Choroid plexus epithelial cell (primary cell): Measurements from ENCODE around the gene TBXAS1.
"Not testable (repeated sequence)": the region's sequence is repeated elsewhere in the genome, so short reads cannot be mapped to it uniquely, and the experiment has no call there.

ENCODE experiments used
- DNase-seq: peaks from one replicate; pipeline ENCODE4 v3.0.0-alpha.2; 2010; ENCODE audit warnings: low read depth
- H3K4me3 ChIP-seq: 2 replicates; pipeline ENCODE4 v1.5.1; 2011; ENCODE audit warnings: low read depth, mild to moderate bottlenecking, control low read depth, low read length, moderate library complexity
- CTCF ChIP-seq: conservative IDR thresholded peaks from 2 replicates; pipeline ENCODE4 v1.5.1; 2011; ENCODE audit warnings: low read depth, mild to moderate bottlenecking, control low read depth, inconsistent platforms, low read length, moderate library complexity

The TBXAS1 gene

DNA sequence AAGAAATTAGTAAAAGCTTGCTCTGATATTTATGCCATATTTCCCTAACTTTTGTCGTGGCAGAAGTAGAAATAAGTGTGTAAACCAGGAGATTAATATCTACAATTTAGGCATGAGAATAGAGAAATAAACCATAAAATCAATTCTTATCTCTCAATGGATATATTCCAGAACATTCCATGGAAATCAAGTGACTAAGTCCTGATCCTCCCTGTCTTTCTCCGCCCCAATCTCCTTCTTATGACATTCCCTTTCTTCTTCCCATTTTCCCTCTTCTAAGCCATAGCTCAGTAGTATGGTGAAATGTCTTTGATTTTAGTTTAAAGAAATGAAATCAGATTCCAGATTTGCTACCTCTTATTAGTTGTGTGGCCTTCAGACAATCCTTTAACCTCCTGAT, 88.8 kb downstream of the TBXAS1 start:
- DNase-seq, result no peak
- no peak for TF ChIP-seq CTCF
- H3K4me3 ChIP-seq, result no peak overlapping the region

GRCh38 chr7:139918480-139918879, 89.4 kb downstream of the TBXAS1 start:
- peak; percentile 58 for DNase-seq

DNA sequence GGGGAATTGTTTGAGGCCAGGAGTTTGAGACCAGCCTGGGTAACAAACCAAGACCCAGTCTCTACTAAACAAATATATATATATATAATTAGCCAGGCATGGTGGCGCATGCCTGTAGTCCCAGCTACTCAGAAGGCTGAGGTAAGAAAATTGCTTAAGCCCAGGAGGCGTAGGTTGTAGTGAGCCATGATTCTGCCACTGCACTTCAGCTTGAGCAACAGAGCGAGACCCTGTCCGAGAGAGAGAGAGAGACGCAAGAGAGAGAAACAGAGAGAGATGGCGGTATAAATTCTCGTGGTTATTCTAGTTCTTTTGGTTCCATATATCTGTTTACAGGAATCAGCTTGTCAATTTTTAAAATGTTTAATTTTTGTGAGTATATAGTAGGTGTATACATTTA, 94.0 kb downstream of the TBXAS1 start:
- DNase-seq, result no peak
- TF ChIP-seq CTCF, result no peak
- H3K4me3 ChIP-seq, result no peak overlapping the region

More at GRCh38 chr7:139918480-139918879, 89.4 kb downstream of the TBXAS1 start:
- TF ChIP-seq CTCF, result no peak
- H3K4me3 ChIP-seq, result no peak overlapping the region

- H3K4me3 ChIP-seq, result no peak overlapping the region
- no peak for DNase-seq
- no peak for TF ChIP-seq CTCF
These were observed 95.4 kb downstream of the TBXAS1 start for GRCh38 chr7:139924461-139924860.

- H3K4me3 ChIP-seq, DNase-seq: not testable (repeated sequence)
These were observed 100.2 kb downstream of the TBXAS1 start for GRCh38 chr7:139929221-139929620.

- no peak overlapping the region for H3K4me3 ChIP-seq
- no peak for DNase-seq
- no peak for TF ChIP-seq CTCF
These were observed 101.4 kb downstream of the TBXAS1 start for GRCh38 chr7:139930286-139930965.

DNA sequence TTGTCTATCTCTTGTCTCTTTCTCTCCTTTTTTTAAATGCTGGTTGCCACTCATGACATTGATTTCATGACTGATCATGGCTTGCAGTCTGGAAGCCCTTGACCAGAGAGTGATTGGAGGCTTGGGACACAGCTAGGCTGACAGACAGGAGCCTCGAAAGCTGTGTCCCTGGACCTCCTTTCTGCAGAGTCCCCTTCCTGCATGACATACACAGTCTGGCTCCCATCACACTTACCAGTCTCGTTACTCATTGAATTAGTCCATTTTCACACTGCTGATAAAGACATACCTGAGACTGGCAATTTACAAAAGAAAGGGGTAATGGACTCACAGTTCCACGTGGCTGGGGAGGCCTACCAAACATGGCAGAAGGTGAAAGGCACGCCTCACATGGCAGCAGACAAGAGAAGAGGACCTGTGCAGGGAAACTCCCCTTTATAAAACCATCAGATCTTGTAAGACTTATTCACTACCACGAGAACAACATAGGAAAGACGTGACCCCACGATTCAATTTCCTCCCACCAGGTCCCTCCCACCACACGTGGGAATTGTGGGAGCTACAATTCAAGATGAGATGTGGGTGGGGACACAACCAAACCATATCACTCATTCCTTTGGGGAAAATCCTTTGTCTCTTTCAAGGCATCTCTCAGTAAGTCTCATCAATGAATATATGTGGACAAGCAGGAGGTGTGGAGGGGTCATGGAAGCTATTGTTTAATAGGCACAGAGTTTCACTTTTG, 102.3 kb downstream of the TBXAS1 start:
- no peak for DNase-seq
- no peak for TF ChIP-seq CTCF
- no peak overlapping the region for H3K4me3 ChIP-seq
